HL-60 (cell line): ENCODE data around the gene PELO.

Source experiments
- DNase-seq, 2 experiments: peaks; one replicate each; pipeline ENCODE4 v3.0.0-alpha.2; 2010 to 2020; ENCODE audit warnings: low read depth in 1 of 2, low spot score in 1 of 2
- H3K27ac ChIP-seq: fragments of 250-450 bp; sonication (Bioruptor Pico); replicated peaks from 2 replicates; pipeline ENCODE4 v1.5.1; 2020; ENCODE audit warnings: mild to moderate bottlenecking, moderate library complexity
- H3K27me3 ChIP-seq: fragments of 250-450 bp; sonication (Bioruptor Pico); 2 replicates; pipeline ENCODE4 v1.5.1; 2021; ENCODE audit warnings: mild to moderate bottlenecking, moderate library complexity; ENCODE audit not compliant: insufficient read depth, poor library complexity, severe bottlenecking
- H3K4me3 ChIP-seq: replicated peaks from 2 replicates; pipeline ENCODE4 v1.5.1; 2011; ENCODE audit warnings: mild to moderate bottlenecking, control low read depth, low read length; ENCODE audit not compliant: insufficient read depth
- CTCF ChIP-seq: IDR thresholded peaks from one replicate; pipeline ENCODE4 v1.5.1; 2011; ENCODE audit warnings: low read length, control low read depth, inconsistent platforms; ENCODE audit not compliant: insufficient read depth
- GABPA ChIP-seq: IDR thresholded peaks from 2 replicates; pipeline ENCODE4 v1.6.1; 2012; ENCODE audit warnings: low read depth
- POLR2AphosphoS5 ChIP-seq: IDR thresholded peaks from 2 replicates; pipeline ENCODE4 v1.6.1; 2012; ENCODE audit warnings: low read depth
- REST ChIP-seq: IDR thresholded peaks from 2 replicates; pipeline ENCODE4 v1.6.1; 2012; ENCODE audit warnings: low read depth; ENCODE audit not compliant: insufficient replicate concordance
- SPI1 ChIP-seq: IDR thresholded peaks from 2 replicates; pipeline ENCODE4 v1.6.1; 2012; ENCODE audit warnings: low read depth, mild to moderate bottlenecking, borderline replicate concordance

The PELO gene

GRCh38 chr5:52773342-52773741 lies 14.4 kb upstream of the PELO start:
- peaks cover 16% of the 10 kb centered on the region for H3K27me3 ChIP-seq
- no peak for TF ChIP-seq CTCF
- TF ChIP-seq REST: no peak
- no peak for TF ChIP-seq GABPA
- no peak for TF ChIP-seq SPI1
- TF ChIP-seq POLR2AphosphoS5: no peak
- no peak for DNase-seq
- H3K4me3 ChIP-seq: no peak overlapping the region
- H3K27ac ChIP-seq: no peak overlapping the region

GRCh38 chr5:52774005-52774410 lies 13.7 kb upstream of the PELO start:
- Histone ChIP-seq H3K4me3 (no peak overlapping the region), H3K27me3 (peaks cover 16% of the 10 kb centered on the region), H3K27ac (no peak overlapping the region)
- DNase-seq: no peak
- TF ChIP-seq POLR2AphosphoS5: no peak
- TF ChIP-seq GABPA: no peak
- TF ChIP-seq SPI1: no peak
- no peak for TF ChIP-seq REST
- no peak for TF ChIP-seq CTCF

GRCh38 chr5:52776116-52776515 lies 11.6 kb upstream of the PELO start:
- no peak for TF ChIP-seq SPI1

GRCh38 chr5:52777186-52777585 lies 10.5 kb upstream of the PELO start:
- TF ChIP-seq CTCF (no peak), POLR2AphosphoS5 (no peak), SPI1 (no peak), REST (no peak), GABPA (no peak)
- Histone ChIP-seq H3K27me3 (peaks cover 16% of the 10 kb centered on the region), H3K4me3 (no peak overlapping the region), H3K27ac (no peak overlapping the region)
- DNase-seq: no peak

More at GRCh38 chr5:52776116-52776515, 11.6 kb upstream of the PELO start:
- H3K4me3 ChIP-seq: no peak overlapping the region
- DNase-seq: no peak
- H3K27ac ChIP-seq: no peak overlapping the region
- H3K27me3 ChIP-seq: peaks cover 16% of the 10 kb centered on the region
